ENCODE data around the gene CPOX. TPM values are rescaled to one million over a fixed set of nuclear protein-coding genes. Genes with fewer than 3 reads are reported as not detected.

CPOX gene
- total RNA-seq, 2 experiments from 2014 or later = 40.5 to 45.3 TPM

DNA sequence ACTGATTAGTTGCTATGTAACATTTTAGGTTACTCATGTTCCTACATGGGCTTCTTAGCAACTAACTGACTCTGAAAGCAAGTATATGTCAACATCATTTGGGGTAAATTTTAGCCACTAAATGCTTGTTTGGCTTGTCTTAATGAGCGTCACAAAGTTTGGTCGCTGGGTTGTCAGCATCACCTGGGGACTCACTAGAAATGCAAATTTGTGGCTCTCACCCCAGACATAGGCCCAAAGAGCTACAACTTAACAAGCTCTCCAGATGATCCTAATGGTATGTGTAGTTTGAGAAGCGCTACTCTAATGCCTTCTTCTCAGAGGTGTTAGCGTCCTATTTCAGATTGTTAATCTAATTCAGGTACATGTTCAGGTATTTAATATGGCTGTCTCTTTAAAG is 32.7 kb upstream of the CPOX start:
- no peak overlapping the region for H3K4me3 Mint-ChIP-seq
- H3K9me3 Mint-ChIP-seq = no peaks in the 10 kb centered on the region
- TF ChIP-seq, protein P1, sequence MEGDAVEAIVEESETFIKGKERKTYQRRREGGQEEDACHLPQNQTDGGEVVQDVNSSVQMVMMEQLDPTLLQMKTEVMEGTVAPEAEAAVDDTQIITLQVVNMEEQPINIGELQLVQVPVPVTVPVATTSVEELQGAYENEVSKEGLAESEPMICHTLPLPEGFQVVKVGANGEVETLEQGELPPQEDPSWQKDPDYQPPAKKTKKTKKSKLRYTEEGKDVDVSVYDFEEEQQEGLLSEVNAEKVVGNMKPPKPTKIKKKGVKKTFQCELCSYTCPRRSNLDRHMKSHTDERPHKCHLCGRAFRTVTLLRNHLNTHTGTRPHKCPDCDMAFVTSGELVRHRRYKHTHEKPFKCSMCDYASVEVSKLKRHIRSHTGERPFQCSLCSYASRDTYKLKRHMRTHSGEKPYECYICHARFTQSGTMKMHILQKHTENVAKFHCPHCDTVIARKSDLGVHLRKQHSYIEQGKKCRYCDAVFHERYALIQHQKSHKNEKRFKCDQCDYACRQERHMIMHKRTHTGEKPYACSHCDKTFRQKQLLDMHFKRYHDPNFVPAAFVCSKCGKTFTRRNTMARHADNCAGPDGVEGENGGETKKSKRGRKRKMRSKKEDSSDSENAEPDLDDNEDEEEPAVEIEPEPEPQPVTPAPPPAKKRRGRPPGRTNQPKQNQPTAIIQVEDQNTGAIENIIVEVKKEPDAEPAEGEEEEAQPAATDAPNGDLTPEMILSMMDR (IDR thresholded peaks at IDR 0.05) = no peak
- no peaks in the 10 kb centered on the region for H3K27me3 Mint-ChIP-seq
- H3K27ac Mint-ChIP-seq = no peak overlapping the region
- no peaks in the 10 kb centered on the region for H3K4me1 Mint-ChIP-seq (ENCODE audit: low read depth)
- ChIA-PET CTCF (interaction anchor here (1.1 to 1.6 kb wide), 2 partner anchors 14 to 282 kb away, joined by 3 to 4 read pairs; no protein-coding TSS in a partner anchor), POLR2A (no interaction called here)
- no peak for DNase-seq
- no peak for ATAC-seq
- H3K36me3 Mint-ChIP-seq (ENCODE audit: low read depth) = no peaks in the 10 kb centered on the region
- intact Hi-C loops (cut with micrococcal nuclease) = no loop called here

DNA sequence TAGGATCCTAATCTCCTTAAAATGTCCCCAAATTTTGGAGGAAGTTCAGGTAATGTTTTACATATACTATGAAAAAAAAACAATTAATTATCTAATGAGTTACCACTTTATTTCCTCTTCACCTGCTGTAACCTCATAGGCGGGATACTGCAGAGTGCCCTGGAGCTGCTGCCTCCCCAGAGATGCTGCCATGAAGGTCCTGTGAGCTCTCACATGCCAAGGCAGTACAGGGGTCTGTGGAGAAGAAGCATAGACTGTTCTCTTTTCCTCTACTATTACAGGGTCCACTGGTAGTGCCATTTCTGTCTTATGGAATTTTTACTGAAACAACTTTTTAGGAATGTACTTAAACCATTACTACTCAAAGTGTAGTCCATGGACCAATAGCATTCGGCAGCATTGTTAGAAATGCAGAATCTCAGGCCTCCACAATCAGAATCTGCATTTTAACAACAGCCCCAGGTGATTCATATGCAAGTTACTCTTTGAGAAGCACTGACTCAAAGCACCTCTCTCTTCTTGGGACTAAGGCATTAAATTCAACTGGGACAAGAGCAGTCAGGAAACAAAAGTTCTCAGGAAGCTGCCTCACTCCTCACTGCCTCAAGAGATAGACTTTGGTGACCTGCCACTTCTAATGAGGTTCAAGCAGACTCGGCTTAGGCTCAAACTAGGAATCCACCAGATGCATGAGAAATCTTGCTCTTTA is 30.3 kb upstream of the CPOX start:
- H3K9me3 Mint-ChIP-seq = no peaks in the 10 kb centered on the region
- intact Hi-C loops (cut with micrococcal nuclease) = no loop called here
- ChIA-PET POLR2A (no interaction called here), CTCF (interaction anchor here (0.6 kb wide), 1 partner anchor 22 kb away, joined by 3 read pairs; no protein-coding TSS in a partner anchor)
- H3K4me1 Mint-ChIP-seq (ENCODE audit: low read depth) = no peaks in the 10 kb centered on the region
- no peak overlapping the region for H3K4me3 Mint-ChIP-seq
- TF ChIP-seq, protein P1 (IDR thresholded peaks at IDR 0.05) = no peak
- no peaks in the 10 kb centered on the region for H3K27me3 Mint-ChIP-seq
- ATAC-seq (no peak), DNase-seq (no peak)
- H3K27ac Mint-ChIP-seq = no peak overlapping the region
- H3K36me3 Mint-ChIP-seq (ENCODE audit: low read depth) = no peaks in the 10 kb centered on the region

DNA sequence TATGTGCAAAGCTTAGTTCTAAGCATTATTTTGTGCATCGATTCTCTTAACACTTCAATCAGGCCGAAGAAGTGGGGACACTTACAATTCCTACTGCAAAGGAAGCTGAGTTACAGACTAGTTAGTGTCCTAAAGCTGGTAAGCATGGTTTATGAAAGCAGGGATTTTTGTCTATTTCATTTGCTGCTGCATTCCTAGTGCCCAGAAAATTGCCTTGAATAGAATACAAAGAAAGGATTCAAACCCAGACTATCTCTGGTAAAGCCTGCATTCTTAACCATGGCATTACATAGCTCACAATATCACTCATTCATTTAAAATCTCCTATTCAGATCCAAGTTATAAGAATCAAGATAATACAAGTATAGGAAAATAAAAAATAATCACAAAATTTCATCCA is 24.4 kb upstream of the CPOX start:
- Mint-ChIP-seq H3K4me1 (ENCODE audit: low read depth) (no peaks in the 10 kb centered on the region), H3K36me3 (ENCODE audit: low read depth) (no peaks in the 10 kb centered on the region), H3K4me3 (no peak overlapping the region), H3K27me3 (no peaks in the 10 kb centered on the region), H3K9me3 (no peaks in the 10 kb centered on the region), H3K27ac (no peak overlapping the region)
- ChIA-PET CTCF (interaction anchor here (1.7 kb wide), 1 partner anchor 20 kb away, joined by 3 read pairs; no protein-coding TSS in a partner anchor), POLR2A (no interaction called here)
- intact Hi-C loops (cut with micrococcal nuclease) = no loop called here
- ATAC-seq = no peak
- TF ChIP-seq, protein P1 (IDR thresholded peaks at IDR 0.05) = no peak
- no peak for DNase-seq

DNA sequence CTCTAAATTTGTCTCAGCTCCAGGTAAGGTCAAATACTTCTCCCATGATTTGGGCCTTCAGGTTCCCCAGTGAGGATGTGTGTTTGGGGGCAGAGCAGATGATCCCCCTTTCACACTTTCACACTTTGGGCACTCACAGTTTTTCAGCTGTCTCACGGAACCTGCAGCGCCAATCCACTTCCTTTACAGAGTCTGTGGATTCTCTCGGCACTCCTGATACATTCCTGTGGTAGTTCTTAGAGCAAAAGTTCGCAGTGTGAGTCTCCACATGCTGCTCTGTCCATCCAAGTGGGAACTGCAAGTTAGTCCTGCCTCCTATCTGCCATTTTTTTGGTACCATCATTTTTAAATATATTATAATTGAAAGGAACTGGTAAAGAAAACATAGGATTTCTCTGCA is 20.2 kb upstream of the CPOX start:
- no peak for DNase-seq
- ChIA-PET CTCF (interaction anchor here (4.5 kb wide), 1 partner anchor 12 kb away, joined by 19 read pairs; no protein-coding TSS in a partner anchor), POLR2A (no interaction called here)
- no peaks in the 10 kb centered on the region for H3K36me3 Mint-ChIP-seq (ENCODE audit: low read depth)
- TF ChIP-seq, protein P1 (IDR thresholded peaks at IDR 0.05) = no peak
- intact Hi-C loops (cut with micrococcal nuclease) = no loop called here
- H3K27ac Mint-ChIP-seq = no peak overlapping the region
- H3K4me3 Mint-ChIP-seq = no peak overlapping the region
- no peaks in the 10 kb centered on the region for H3K4me1 Mint-ChIP-seq (ENCODE audit: low read depth)
- H3K9me3 Mint-ChIP-seq = peaks cover 8% of the 10 kb centered on the region
- no peaks in the 10 kb centered on the region for H3K27me3 Mint-ChIP-seq
- no peak for ATAC-seq

DNA sequence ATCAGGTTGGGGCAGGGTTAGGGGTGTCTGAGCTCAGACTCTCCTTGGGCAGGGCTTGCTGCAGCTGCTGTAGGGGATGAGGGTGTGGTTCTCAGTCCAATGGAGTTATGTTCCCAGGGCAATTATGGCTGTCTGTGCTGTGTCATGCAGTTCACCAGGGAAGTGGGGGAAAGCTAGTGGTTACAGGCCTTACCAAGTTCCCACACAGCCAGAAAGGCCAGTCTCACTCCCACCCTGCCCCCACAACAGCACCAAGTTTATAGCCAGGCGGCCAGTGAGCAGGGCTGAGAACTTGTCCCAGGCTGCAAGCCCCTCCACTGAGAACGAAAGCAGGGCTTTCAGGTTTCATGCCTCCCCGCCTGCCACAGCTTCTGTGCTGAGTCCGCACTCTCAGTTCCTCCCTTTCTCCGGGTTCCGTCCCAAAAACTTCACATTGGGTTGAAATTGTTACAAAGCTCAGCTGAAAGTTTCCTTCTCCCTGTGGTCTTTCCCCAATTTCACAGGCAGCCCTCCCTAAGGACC is 19.6 kb upstream of the CPOX start:
- intact Hi-C loops (cut with micrococcal nuclease) = no loop called here
- POLR2A ChIA-PET = no interaction called here
- no peak overlapping the region for H3K4me3 Mint-ChIP-seq
- DNase-seq (no peak), ATAC-seq (no peak)
- no peaks in the 10 kb centered on the region for H3K36me3 Mint-ChIP-seq (ENCODE audit: low read depth)
- CTCF ChIA-PET = interaction anchor here (1.2 to 4.5 kb wide), 4 partner anchors 11 to 200 kb away, joined by 3 to 19 read pairs (median 4); no protein-coding TSS in a partner anchor
- no peaks in the 10 kb centered on the region for H3K27me3 Mint-ChIP-seq
- H3K4me1 Mint-ChIP-seq (ENCODE audit: low read depth) = no peaks in the 10 kb centered on the region
- H3K9me3 Mint-ChIP-seq = peaks cover 8% of the 10 kb centered on the region
- H3K27ac Mint-ChIP-seq = no peak overlapping the region
- TF ChIP-seq, protein P1 (IDR thresholded peaks at IDR 0.05) = no peak
